HL-60 (cell line): Measurements from ENCODE around the gene CISD3.

Source experiments
- GABPA ChIP-seq: IDR thresholded peaks from 2 replicates; pipeline ENCODE4 v1.6.1; 2012; ENCODE audit warnings: low read depth
- POLR2AphosphoS5 ChIP-seq: IDR thresholded peaks from 2 replicates; pipeline ENCODE4 v1.6.1; 2012; ENCODE audit warnings: low read depth
- SPI1 ChIP-seq: IDR thresholded peaks from 2 replicates; pipeline ENCODE4 v1.6.1; 2012; ENCODE audit warnings: low read depth, mild to moderate bottlenecking, borderline replicate concordance
- TF ChIP-seq, protein P1 (sequence below): IDR thresholded peaks from one replicate; pipeline ENCODE4 v1.5.1; 2011; ENCODE audit warnings: low read length, control low read depth, inconsistent platforms; ENCODE audit not compliant: insufficient read depth

DNA sequence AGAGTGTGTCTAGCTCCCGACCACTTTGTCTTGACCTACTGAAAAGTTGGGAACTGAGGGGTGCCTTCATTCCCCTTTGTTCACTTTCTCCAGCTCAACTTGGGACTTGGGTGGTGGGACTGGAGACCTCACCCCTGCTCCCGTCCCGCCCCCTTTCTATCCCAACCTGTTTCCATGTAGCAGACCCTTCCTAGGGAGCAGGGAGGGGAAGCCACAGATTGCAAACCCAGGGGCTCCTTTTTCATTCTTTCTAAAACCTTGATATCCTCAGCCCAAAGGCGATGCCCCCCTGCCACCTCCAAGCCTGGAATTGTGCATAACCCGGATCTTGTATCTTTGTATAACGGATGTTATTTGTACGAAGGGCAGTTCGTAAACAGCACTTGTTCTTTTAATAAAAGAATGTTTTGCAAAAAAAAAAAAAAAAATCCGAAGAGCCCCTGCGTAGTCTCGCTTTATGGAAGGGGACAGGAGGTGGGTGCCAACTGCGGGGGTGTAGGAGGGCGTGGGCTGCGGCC, 714 bp upstream of the CISD3 start:
- TF ChIP-seq, protein P1, sequence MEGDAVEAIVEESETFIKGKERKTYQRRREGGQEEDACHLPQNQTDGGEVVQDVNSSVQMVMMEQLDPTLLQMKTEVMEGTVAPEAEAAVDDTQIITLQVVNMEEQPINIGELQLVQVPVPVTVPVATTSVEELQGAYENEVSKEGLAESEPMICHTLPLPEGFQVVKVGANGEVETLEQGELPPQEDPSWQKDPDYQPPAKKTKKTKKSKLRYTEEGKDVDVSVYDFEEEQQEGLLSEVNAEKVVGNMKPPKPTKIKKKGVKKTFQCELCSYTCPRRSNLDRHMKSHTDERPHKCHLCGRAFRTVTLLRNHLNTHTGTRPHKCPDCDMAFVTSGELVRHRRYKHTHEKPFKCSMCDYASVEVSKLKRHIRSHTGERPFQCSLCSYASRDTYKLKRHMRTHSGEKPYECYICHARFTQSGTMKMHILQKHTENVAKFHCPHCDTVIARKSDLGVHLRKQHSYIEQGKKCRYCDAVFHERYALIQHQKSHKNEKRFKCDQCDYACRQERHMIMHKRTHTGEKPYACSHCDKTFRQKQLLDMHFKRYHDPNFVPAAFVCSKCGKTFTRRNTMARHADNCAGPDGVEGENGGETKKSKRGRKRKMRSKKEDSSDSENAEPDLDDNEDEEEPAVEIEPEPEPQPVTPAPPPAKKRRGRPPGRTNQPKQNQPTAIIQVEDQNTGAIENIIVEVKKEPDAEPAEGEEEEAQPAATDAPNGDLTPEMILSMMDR = no peak
- no peak for TF ChIP-seq SPI1
- no peak for TF ChIP-seq GABPA
- TF ChIP-seq POLR2AphosphoS5 = no peak
